Activated CD8-positive, alpha-beta memory T cell treated with anti-CD3 and anti-CD28 coated beads, Interleukin-2, amount 50 U/mL, for 1 hour (primary cell): ENCODE data around the gene CYFIP1.

Source experiments
- DNase-seq: peaks from one replicate; pipeline ENCODE4 v3.0.0-alpha.2; 2020; ENCODE audit errors: extremely low read depth

CYFIP1 gene

GRCh38 chr15:22869856-22870255 is 110.3 kb downstream of the CYFIP1 start:
- no peak for DNase-seq

GRCh38 chr15:22868928-22869327 is 111.2 kb downstream of the CYFIP1 start:
- DNase-seq, result no peak

GRCh38 chr15:22868495-22868894 is 111.7 kb downstream of the CYFIP1 start:
- no peak for DNase-seq

- no peak for DNase-seq
Observed at GRCh38 chr15:22867886-22868285, 112.3 kb downstream of the CYFIP1 start.

GRCh38 chr15:22866079-22866478 is 114.1 kb downstream of the CYFIP1 start:
- DNase-seq, result no peak

- no peak for DNase-seq
Observed at GRCh38 chr15:22863356-22863755, 116.8 kb downstream of the CYFIP1 start.

- no peak for DNase-seq
Observed at GRCh38 chr15:22861161-22861560, 119.0 kb downstream of the CYFIP1 start.

GRCh38 chr15:22856659-22857058 is 123.5 kb downstream of the CYFIP1 start:
- no peak for DNase-seq

- DNase-seq, result no peak
Observed at GRCh38 chr15:22855791-22856190, 124.4 kb downstream of the CYFIP1 start.

- no peak for DNase-seq
Observed at GRCh38 chr15:22851513-22851912, 128.7 kb downstream of the CYFIP1 start.

- DNase-seq, result no peak
Observed at GRCh38 chr15:22850055-22850454, 130.1 kb downstream of the CYFIP1 start.

GRCh38 chr15:22846073-22846472 is 134.1 kb downstream of the CYFIP1 start:
- no peak for DNase-seq

GRCh38 chr15:22845289-22845900 is 134.8 kb downstream of the CYFIP1 start:
- DNase-seq, result no peak

GRCh38 chr15:22844421-22845288 is 135.5 kb downstream of the CYFIP1 start:
- DNase-seq, result no peak

GRCh38 chr15:22839046-22839695 is 141.0 kb downstream of the CYFIP1 start:
- no peak for DNase-seq

GRCh38 chr15:22838292-22839042 is 141.7 kb downstream of the CYFIP1 start, which contains the start of gene NIPA2:
Gene NIPA2 (plus strand): TSS chr15:22838666. CDS start chr15:22851732, 13,066 bp downstream.
- DNase-seq, result peak; percentile 93

- DNase-seq, result no peak
Observed at GRCh38 chr15:22831473-22831872, 148.7 kb downstream of the CYFIP1 start.

GRCh38 chr15:22827125-22827524 is 153.0 kb downstream of the CYFIP1 start:
- no peak for DNase-seq

- DNase-seq, result no peak
Observed at GRCh38 chr15:22823495-22824128, 156.6 kb downstream of the CYFIP1 start.

- no peak for DNase-seq
Observed at GRCh38 chr15:22819651-22820050, 160.5 kb downstream of the CYFIP1 start.
